Neural progenitor cell (in vitro differentiated cells): ENCODE measurements around the gene CNTN1.

Experiments
- EZH2 ChIP-seq: fragments of 200-600 bp; sonication (generic); IDR thresholded peaks from 2 replicates; pipeline ENCODE4 v1.6.1; 2017; ENCODE audit warnings: antibody characterized with exemption, mild to moderate bottlenecking, moderate library complexity
- TF ChIP-seq, protein P1 (sequence below): fragments of 200-600 bp; sonication (generic); IDR thresholded peaks from 2 replicates; pipeline ENCODE4 v1.5.1; 2017; ENCODE audit warnings: antibody characterized with exemption, mild to moderate bottlenecking

DNA sequence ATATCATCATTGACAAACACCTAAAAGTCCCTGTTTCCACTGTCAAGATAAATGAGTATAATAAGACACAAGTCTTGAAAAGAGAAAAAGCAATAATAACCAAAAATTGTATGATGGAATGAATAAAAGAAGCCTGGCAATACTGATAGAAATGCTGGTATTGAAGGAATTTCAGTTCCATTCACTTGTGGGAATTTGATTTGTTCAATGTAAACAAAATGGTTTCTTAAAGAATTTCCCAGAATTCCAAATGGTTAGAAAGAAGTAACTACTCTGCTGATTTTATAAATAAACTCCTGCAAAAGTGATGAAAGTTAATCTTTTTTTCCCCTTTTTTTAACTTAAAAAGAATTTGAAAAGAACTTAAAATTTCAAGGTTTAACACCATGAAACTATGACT, 366.0 kb downstream of the CNTN1 start:
- TF ChIP-seq, protein P1, sequence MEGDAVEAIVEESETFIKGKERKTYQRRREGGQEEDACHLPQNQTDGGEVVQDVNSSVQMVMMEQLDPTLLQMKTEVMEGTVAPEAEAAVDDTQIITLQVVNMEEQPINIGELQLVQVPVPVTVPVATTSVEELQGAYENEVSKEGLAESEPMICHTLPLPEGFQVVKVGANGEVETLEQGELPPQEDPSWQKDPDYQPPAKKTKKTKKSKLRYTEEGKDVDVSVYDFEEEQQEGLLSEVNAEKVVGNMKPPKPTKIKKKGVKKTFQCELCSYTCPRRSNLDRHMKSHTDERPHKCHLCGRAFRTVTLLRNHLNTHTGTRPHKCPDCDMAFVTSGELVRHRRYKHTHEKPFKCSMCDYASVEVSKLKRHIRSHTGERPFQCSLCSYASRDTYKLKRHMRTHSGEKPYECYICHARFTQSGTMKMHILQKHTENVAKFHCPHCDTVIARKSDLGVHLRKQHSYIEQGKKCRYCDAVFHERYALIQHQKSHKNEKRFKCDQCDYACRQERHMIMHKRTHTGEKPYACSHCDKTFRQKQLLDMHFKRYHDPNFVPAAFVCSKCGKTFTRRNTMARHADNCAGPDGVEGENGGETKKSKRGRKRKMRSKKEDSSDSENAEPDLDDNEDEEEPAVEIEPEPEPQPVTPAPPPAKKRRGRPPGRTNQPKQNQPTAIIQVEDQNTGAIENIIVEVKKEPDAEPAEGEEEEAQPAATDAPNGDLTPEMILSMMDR = no peak
- TF ChIP-seq EZH2 = no peak
